Cardiac muscle cell (in vitro differentiated cells and primary cell): ENCODE data around the gene GNB5. TPM values are rescaled to one million over a fixed set of nuclear protein-coding genes. Genes with fewer than 3 reads are reported as not detected.
A peak's percentile ranks its signal among the peaks of the same experiment; 100 is the strongest.

Source experiments
- DNase-seq, 2 donors: peaks; one replicate each; pipeline versions ENCODE4 v3.0.0 to v3.0.0-alpha.2; 2010 to 2017; ENCODE audit warnings: low read depth in 1 of 2, low spot score in 1 of 2
- H3K27ac ChIP-seq: fragments of 200-600 bp; sonication (generic); 2 replicates; pipeline ENCODE4 v1.5.1; 2016
- H3K27me3 ChIP-seq: fragments of 200-600 bp; sonication (generic); 2 replicates; pipeline ENCODE4 v1.6.0; 2016; ENCODE audit warnings: control low read depth
- H3K36me3 ChIP-seq: fragments of 200-600 bp; sonication (generic); 2 replicates; pipeline ENCODE4 v1.5.1; 2016; ENCODE audit warnings: control low read depth
- H3K4me1 ChIP-seq: fragments of 200-600 bp; sonication (generic); 2 replicates; pipeline ENCODE4 v1.8.1; 2017; ENCODE audit warnings: low read depth, mild to moderate bottlenecking, mixed run types
- H3K4me3 ChIP-seq: fragments of 200-600 bp; sonication (generic); 2 replicates; pipeline ENCODE4 v1.5.1; 2016; ENCODE audit warnings: mild to moderate bottlenecking
- H3K9me3 ChIP-seq: fragments of 200-600 bp; sonication (generic); 2 replicates; pipeline ENCODE4 v1.5.1; 2017; ENCODE audit warnings: low read depth, mild to moderate bottlenecking, control low read depth
- CTCF ChIP-seq: IDR thresholded peaks from 2 replicates; pipeline ENCODE4 v1.5.1; 2012; ENCODE audit warnings: low read depth, mild to moderate bottlenecking, low read length
- polyA plus RNA-seq: library from polyadenylated mRNA; unstranded; fragments of >200 nt; fragmentation: Nextera tagmentation; extraction: Ambion mirVana; gene quantifications from 2 replicates; pipeline ENCODE4 v1.2.1, GENCODE V29; 2016
- total RNA-seq: library from RNA; depleted of rRNA; stranded (reverse); fragments of >200 nt; gene quantifications from 2 replicates; pipeline ENCODE4 v1.2.3, GENCODE V29; 2016

The GNB5 gene
- total and polyA plus RNA-seq, 2 experiments from 2014 or later = 31.2 to 50.2 TPM

DNA sequence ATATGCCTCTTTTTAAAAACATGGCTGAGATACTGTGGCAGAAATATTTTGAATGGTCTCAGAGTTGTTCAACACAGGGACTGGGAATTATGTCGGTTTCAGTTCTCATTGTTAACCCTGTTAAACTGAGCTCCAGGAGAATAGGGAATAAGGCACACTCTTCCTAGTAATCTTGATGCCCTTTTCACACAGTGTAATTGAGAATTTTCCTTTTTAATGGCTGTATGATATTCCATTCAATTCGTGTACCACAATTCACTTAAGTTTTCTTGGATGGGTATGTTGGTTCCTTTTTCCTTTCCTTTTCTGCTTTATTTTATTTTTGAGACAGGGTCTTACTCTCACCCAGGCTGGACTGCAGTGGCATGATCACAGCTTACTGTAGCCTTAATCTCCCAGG is 44.9 kb downstream of the GNB5 start:
- TF ChIP-seq CTCF = no peak
- DNase-seq = no peak

GRCh38 chr15:52144656-52145178 is 46.5 kb downstream of the GNB5 start:
- Histone ChIP-seq H3K27me3 (no peaks in the 10 kb centered on the region), H3K4me3 (no peak overlapping the region), H3K27ac (no peak overlapping the region), H3K36me3 (no peaks in the 10 kb centered on the region), H3K9me3 (no peaks in the 10 kb centered on the region), H3K4me1 (no peaks in the 10 kb centered on the region)
- no peak for TF ChIP-seq CTCF
- DNase-seq = peak in 1 of 2 donors; percentile 57

More for the DNA sequence above, 44.9 kb downstream of the GNB5 start:
- Histone ChIP-seq H3K27ac (no peak overlapping the region), H3K9me3 (no peaks in the 10 kb centered on the region), H3K27me3 (no peaks in the 10 kb centered on the region), H3K4me3 (no peak overlapping the region), H3K36me3 (no peaks in the 10 kb centered on the region), H3K4me1 (no peaks in the 10 kb centered on the region)

GRCh38 chr15:52143873-52144272 is 47.3 kb downstream of the GNB5 start:
- peak in 1 of 2 donors; percentile 94 for DNase-seq
- no peak overlapping the region for H3K4me3 ChIP-seq
- TF ChIP-seq CTCF = no peak
- no peaks in the 10 kb centered on the region for H3K9me3 ChIP-seq
- H3K27me3 ChIP-seq = no peaks in the 10 kb centered on the region
- no peak overlapping the region for H3K27ac ChIP-seq
- no peaks in the 10 kb centered on the region for H3K36me3 ChIP-seq
- H3K4me1 ChIP-seq = no peaks in the 10 kb centered on the region

DNA sequence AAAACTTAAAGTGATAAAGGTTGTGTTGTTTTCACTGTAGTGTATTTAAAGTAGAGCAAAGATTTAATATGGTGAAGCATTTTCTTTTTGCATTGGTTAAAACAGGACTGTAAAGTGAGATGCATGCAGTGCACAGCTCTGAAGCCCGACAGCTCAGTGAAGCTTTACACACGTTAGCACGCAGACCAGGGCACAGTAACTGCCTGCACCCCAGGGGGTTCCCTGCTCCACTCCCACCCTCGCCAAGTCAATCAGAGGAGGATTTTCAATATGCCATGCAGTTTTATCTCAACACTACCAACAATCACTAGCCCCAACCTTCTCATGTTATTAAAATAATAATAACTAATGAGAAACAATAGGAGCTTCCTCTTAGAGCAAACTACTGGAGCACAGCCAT is 50.5 kb downstream of the GNB5 start:
- Histone ChIP-seq H3K27ac (no peak overlapping the region), H3K9me3 (no peaks in the 10 kb centered on the region), H3K4me1 (no peaks in the 10 kb centered on the region), H3K36me3 (no peaks in the 10 kb centered on the region), H3K27me3 (no peaks in the 10 kb centered on the region), H3K4me3 (no peak overlapping the region)
- DNase-seq = no peak
- no peak for TF ChIP-seq CTCF

GRCh38 chr15:52139599-52140462 is 51.4 kb downstream of the GNB5 start:
- peak; percentile 72 to 79 for DNase-seq
- Histone ChIP-seq H3K4me1 (no peaks in the 10 kb centered on the region), H3K4me3 (no peak overlapping the region), H3K27ac (no peak overlapping the region), H3K9me3 (no peaks in the 10 kb centered on the region), H3K27me3 (no peaks in the 10 kb centered on the region), H3K36me3 (no peaks in the 10 kb centered on the region)
- TF ChIP-seq CTCF = peak; percentile 84
